ENCODE results near the gene LCE3A.
"Not testable (repeated sequence)": the region's sequence is repeated elsewhere in the genome, so short reads cannot be mapped to it uniquely, and the experiment has no call there.

The LCE3A gene

DNA sequence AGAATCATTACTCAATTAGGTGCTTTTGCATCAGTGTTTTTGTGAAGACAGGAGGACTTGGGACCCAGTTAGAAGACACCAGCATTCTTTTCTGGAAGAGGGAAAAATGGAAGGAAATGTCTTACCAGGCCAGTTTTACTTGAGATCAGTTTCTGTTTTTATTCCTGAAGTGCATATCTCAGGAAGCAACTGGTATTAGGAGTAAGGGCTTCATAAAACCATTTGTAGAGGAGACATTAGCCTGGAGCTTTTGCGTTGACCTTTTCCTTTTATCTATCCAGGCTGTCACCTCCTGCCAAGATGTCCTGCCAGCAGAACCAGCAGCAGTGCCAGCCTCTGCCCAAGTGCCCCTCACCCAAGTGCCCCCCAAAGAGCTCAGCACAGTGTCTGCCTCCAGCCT is 9.4 kb downstream of the LCE3A start, which contains the start of gene LCE3B:
LCE3B (plus strand) TSS at position 301 of the 400 bp plus-strand sequence; CDS start at position 301, 0 bp downstream.
- H3K4me3 Mint-ChIP-seq, result no peak within 1 kb of the TSS
- H3K27ac Mint-ChIP-seq, result no peak within 1 kb of the TSS
- H3K9me3 Mint-ChIP-seq, result peaks cover 2% of the 10 kb centered on the region
- H3K4me1 Mint-ChIP-seq, result no peaks in the 10 kb centered on the region
- ATAC-seq (no peak), DNase-seq (ENCODE audit: low spot score in 2 of 2) (no peak)
- no peaks in the 10 kb centered on the region for H3K36me3 Mint-ChIP-seq

DNA sequence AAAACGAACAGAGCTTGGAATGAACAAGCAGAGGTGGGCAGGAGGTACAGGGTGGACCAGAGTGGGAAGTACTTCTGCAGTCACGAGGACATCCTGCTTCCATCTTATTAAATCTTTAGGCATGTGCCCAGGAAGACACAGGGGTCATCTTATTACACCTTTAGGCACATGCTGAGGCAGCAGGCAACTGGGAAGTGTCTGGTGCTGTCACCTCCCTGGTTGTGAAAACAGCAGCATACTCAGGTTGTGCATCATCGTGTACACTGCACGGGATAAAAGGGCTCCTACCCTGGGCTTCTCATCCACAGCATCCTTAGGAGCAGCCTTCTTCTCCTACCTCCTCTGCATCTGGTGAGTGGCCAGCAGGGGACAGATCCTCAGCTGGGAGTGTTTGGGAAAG is 23.0 kb downstream of the LCE3A start, which contains the start of gene LCE3C:
LCE3C (plus strand) TSS at position 301 of the 400 bp plus-strand sequence. CDS start 498 bp downstream, outside the sequence.
- no peaks in the 10 kb centered on the region for H3K9me3 Mint-ChIP-seq
- no peaks in the 10 kb centered on the region for H3K36me3 Mint-ChIP-seq
- no peak within 1 kb of the TSS for H3K27ac Mint-ChIP-seq
- ATAC-seq, result no peak
- no peaks in the 10 kb centered on the region for H3K4me1 Mint-ChIP-seq
- no peak within 1 kb of the TSS for H3K4me3 Mint-ChIP-seq
- no peak for DNase-seq (ENCODE audit: low spot score in 2 of 2)

DNA sequence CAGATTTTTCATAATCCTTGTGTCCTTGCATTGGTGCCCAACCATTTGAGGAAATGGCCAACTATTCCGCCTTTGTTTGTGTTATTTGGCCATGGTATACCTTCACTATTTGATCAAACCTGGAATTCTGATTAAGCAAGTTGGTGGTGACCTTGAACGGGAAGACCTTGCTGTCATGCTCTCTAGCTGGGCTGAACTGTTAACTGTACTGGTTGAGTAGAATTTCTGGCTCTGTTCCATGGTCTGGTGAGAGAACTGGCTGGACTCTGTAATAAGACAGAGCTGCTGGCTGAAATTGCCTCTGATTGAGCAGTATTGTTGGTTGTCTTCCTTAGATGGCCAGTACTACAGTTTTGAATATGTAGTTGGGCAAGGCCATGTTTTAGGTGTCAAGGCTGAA is 25.9 kb downstream of the LCE3A start:
- Mint-ChIP-seq H3K4me3 (no peak overlapping the region), H3K27ac (no peak overlapping the region), H3K36me3 (no peaks in the 10 kb centered on the region), H3K9me3 (no peaks in the 10 kb centered on the region), H3K4me1 (no peaks in the 10 kb centered on the region)
- DNase-seq (ENCODE audit: low spot score in 2 of 2) (no peak), ATAC-seq (no peak)

DNA sequence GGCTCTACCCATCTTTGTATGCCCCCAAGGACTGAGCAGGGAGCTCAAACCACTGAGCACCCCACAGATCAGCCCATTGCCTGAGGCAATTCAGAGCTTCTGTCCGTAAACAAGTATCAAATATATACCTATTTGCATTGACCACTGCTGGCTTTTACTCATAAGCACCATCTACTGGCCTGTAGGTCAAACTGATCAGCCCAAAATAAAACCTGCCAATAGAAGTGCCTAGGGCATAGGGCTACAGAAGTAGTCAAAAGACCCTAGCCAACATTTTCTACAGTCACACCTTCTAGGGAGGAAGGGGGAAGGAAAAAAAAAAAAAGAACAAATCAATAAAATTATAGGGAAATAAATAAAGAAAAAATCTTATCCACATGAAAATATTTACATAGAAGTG is 37.3 kb downstream of the LCE3A start:
- ATAC-seq, result no peak
- Mint-ChIP-seq H3K4me3 (no peak overlapping the region), H3K4me1 (no peaks in the 10 kb centered on the region), H3K27ac (no peak overlapping the region), H3K36me3 (no peaks in the 10 kb centered on the region), H3K9me3 (no peaks in the 10 kb centered on the region)
- DNase-seq (ENCODE audit: low spot score in 2 of 2), result no peak

DNA sequence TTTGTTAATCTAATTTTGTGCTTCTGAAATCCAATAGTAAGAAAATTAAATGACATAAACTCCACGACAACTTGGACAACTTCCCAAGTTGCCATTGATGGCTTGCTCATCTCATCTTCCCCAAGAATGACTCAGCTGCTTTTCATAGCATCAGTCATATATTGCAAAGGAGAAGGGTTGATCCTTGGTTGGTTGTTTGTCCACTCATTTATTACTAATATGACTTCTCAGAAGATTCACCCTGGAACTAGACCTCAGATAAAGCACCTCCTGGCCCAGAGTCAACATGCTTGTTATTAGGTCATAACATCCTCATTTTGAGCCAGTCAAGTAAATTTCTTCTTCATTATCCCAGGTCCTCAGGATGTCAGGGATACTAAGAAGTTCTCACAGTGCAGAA is 40.3 kb downstream of the LCE3A start:
- H3K36me3 Mint-ChIP-seq, result no peaks in the 10 kb centered on the region
- no peak overlapping the region for H3K27ac Mint-ChIP-seq
- DNase-seq (ENCODE audit: low spot score in 2 of 2) (no peak), ATAC-seq (peak; percentile 61)
- no peaks in the 10 kb centered on the region for H3K4me1 Mint-ChIP-seq
- H3K9me3 Mint-ChIP-seq, result no peaks in the 10 kb centered on the region
- no peak overlapping the region for H3K4me3 Mint-ChIP-seq

DNA sequence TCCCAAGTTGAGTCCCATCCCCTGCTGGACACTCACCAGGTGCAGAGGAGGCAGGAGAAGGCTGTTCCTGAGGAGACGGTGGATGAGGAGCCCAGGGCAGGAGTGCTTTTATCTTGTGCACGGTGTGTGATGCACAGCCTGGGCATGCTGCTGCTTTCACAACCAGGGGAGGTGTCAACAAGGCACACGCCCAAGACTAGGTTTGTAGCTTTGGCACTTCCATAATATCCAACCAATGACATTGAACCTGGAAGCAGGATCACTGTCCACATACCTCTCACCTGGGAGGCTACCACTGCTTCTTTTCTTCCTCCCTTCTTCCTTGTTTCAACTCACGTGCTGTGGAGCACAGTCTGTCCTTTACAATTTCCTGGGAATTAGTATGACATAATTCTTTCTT is 42.5 kb downstream of the LCE3A start, which contains the start of gene LCE3D:
LCE3D (minus strand) TSS at position 84 of the 400 bp plus-strand sequence. CDS start 580 bp downstream, outside the sequence.
- H3K9me3 Mint-ChIP-seq, result no peaks in the 10 kb centered on the region
- ATAC-seq (no peak), DNase-seq (ENCODE audit: low spot score in 2 of 2) (no peak)

DNA sequence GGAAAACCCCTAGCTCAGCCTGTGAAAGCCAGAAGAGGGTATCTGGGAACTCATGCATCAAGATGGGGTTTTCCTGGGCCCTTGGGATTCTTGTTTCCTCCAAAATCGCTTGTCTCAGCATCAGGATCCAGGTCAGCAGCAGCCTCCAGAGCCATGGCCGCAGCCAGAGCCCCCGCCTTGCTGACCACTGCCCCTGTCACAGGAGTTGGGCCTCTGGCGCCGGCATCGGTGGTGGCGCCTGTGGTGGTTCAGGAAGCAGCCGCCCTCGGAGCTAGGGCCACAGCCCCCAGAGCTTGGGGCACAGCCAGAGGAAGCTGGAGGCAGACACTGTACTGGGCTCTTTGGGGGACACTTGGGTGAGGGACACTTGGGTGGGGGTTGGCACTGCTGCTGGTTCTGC is 43.4 kb downstream of the LCE3A start:
- not testable (repeated sequence) for H3K36me3 Mint-ChIP-seq; H3K4me1 Mint-ChIP-seq; ATAC-seq; DNase-seq (ENCODE audit: low spot score in 2 of 2); H3K9me3 Mint-ChIP-seq; H3K27ac Mint-ChIP-seq; H3K4me3 Mint-ChIP-seq

More for the DNA sequence above, 42.5 kb downstream of the LCE3A start, which contains the start of gene LCE3D:
- Mint-ChIP-seq H3K4me1 (peaks cover 6% of the 10 kb centered on the region), H3K36me3 (no peaks in the 10 kb centered on the region), H3K27ac (no peak within 1 kb of the TSS), H3K4me3 (no peak within 1 kb of the TSS)

DNA sequence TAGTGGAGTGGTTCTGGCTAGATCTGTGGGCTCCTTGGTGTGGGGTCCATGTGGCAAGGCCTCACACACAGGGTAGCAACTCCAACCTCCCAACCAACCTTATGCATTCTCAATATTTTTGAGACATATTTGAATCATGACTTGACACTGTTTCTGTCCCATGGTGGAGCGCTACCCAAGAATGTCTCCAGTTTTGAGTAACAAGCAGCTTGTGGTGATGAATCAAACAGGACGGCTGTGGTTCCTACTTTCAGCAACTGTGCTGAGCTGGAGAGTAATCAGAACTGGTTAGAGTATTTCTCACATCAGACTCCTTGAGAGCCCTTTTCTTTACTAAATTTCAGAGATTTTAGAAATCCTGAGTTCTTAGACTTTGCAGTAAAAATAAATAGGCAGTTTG is 45.7 kb downstream of the LCE3A start:
- no peaks in the 10 kb centered on the region for H3K9me3 Mint-ChIP-seq
- H3K4me1 Mint-ChIP-seq, result peaks cover 6% of the 10 kb centered on the region
- no peak overlapping the region for H3K4me3 Mint-ChIP-seq
- peak; percentile 97 for ATAC-seq
- DNase-seq (ENCODE audit: low spot score in 2 of 2), result peak in 1 of 2 donors; percentile 58
- no peak overlapping the region for H3K27ac Mint-ChIP-seq
- no peaks in the 10 kb centered on the region for H3K36me3 Mint-ChIP-seq

Measured in stimulated activated effector memory CD8-positive, alpha-beta T cell treated with anti-CD3 and anti-CD28 coated beads, Interleukin-12 subunit alpha, Interleukin-12 subunit beta, amount 100 ng/mL, for 72 hours (primary cell).